CD4-positive, alpha-beta T cell treated with Interleukin-15 for 4 hours (primary cell): ENCODE measurements around the gene GNPAT.

Source experiments
- DNase-seq: peaks from one replicate; pipeline ENCODE4 v3.0.0-alpha.2; 2020; ENCODE audit warnings: low spot score

The GNPAT gene

DNA sequence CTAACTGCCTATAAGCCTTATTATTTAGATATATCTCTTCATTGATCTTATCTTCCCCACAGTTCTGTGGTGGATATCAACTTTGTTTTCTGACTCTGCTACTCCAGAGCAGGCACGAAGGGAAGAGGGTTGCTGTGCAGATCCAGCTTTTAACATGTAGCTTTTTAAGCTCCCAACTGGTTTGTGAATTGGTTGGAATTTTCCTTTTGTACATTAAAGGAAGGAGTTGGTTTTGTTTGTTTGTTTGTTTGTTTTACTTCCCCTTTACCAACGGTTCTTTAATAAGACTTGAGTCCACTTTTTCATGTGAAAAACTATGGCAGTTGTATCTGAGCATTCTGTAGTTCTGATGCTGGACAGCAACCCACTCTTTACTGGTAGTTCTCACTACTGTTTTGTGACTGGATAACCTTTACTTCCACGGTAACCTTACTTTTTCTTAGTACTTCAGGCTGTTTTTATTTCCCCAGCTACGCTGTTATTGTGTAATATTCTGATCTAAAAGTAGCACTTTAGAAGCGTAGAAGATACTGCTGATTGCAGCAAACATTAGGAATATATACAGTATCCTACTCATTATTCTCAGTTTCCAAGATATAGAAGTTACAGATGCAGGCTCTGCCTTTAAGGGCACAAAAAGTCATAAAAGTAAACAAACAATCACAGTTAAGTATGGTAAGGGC lies 1.6 kb downstream of the GNPAT start:
- no peak for DNase-seq

DNA sequence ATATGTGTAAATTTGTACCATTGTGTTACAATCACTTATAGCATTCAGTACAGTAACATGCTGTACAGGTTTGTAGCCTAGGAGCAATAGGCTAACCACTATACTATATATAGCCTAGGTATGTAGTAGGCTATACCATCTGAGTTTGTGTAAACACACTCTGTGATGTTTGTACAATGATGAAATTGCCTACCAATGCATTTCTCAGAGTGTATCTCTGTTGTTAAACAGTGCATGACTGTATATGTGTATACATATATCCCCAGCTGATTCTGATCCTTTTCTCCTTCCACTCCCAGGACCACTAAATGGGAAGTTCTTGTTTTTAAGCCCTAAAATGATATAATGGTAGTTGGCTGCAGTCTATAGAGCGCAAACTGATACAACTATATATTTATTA lies 7.8 kb downstream of the GNPAT start:
- no peak for DNase-seq

DNA sequence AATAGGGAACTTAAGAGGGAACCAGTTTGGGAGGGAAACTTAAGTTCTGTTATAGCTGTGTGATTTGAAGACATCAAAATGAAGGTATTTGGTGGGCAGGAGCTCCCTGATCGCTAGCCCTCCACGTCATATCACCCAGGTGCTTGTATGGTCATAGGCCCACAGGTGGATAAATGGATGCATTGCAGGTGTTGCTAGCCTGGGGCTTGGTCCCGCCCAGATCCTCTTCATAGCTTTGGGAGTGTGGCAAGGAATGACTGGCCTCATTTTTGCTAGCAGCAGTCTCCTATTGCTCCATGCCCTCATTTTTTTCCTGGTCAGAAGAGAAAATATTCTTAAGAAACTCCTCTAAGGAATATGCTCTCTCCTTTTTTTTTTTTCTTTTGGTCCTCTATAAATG lies 11.3 kb downstream of the GNPAT start:
- DNase-seq, result no peak

DNA sequence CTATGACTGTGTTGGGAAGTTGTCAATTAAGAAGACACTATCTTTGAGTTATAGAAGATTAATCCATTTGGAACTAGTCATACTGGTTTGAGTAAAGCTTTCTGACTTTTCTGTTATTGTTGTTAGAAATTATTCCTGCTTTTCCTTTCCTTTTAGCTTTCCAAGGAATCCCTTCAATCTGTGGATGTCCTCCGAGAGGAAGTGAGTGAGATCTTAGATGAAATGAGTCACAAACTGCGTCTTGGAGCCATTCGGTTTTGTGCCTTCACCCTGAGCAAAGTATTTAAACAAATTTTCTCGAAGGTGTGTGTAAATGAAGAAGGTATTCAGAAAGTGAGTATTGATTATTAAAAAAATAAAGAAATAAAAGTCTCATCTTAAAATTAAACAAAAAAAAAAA lies 19.3 kb downstream of the GNPAT start:
- no peak for DNase-seq

DNA sequence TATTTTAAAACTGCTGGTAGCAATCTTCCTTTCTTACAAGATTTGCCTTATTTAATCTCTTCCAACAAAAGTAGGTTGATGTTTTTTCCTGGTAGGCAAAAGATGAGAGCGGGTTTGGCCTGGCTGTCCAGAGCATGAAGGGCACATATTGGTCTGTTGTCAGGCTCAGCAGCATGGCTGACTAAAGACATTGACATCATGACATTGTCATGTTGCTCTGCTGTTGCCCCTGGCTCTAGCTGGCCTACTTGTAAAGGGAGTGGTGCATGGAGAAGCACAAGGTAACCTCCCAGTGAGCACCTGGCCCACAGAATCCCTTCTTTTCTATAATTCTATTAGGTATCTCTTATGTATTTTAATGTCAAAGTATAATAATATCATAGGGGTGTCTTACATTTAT lies 23.6 kb downstream of the GNPAT start:
- DNase-seq, result no peak

DNA sequence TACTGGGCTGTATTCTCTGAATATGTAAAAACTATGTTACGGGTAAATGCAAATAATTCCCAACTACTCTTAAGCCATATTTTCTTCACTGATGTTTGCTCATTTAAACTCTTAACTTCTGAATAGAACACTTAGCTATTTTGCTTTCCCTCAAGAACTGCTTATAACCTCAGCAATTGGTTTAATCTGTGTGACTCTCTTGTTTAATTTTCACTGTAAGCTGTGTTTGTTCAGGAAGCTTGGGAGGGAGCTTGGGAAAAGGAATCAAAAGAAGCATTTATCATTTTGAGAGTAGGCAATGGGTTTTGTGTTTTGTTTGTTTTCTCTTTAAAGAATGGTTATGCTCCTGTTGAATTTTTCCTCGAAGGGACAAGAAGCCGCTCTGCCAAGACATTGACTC lies 24.4 kb downstream of the GNPAT start:
- no peak for DNase-seq

DNA sequence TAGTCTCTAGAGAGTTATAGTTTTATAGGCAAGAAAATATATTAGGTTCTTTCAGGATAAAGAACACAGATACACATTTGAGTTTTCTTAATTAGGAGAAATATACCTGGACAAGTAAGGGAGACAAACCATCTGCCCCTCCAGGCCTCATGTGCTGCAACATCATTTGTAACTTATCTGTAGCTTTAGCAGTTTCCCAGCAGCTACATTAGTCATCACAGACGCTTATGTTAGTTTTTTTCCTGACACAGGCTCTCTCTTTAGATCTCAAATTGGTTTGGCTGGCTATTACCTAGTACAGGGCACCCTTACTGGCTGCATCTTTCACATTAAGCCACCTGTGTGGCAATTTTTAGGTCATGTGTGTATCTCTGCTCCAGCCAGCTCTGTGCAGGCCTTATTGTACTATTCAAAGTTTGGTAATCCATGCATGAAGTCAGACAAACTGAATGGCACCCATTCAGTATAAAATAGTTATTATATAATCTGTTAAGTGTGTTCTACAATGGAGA lies 25.9 kb downstream of the GNPAT start:
- no peak for DNase-seq

DNA sequence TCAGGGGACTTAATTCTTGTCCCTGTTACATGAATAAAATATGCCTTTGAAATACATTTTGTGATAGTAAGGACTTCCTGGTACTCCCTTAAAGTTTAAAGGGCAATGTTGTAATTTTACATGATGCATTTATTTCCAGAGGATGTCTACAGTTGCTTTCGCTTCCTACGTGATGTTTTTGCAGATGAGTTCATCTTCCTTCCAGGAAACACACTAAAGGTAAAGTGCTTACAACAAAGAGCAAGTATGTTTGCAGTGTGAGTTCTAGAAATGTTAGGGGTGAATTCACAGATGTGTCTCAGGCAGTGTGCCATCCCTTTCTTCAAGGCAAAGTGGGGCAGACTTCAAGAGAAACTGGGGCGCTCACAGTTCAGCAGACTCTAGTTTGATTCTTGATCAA lies 31.2 kb downstream of the GNPAT start:
- DNase-seq, result peak; percentile 6

DNA sequence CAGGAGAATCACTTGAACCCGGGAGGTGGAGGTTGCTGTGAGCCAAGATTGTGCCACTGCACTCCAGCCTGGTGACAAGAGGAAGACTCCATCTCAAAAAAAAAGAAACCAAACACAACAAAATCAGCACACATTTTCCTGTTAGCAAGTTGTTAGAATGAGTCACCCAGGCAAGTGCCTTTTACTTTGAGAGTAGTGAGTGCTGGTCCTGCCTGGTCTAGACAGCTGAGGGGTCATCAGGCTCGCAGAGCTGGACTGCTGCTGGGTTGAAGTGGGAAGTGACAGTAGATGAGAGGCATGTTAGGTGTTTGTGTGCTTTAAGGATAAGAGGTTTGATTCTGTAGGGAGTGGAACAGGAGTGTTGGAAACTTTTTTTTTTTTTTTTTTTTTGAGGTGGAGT lies 31.9 kb downstream of the GNPAT start:
- DNase-seq, result no peak

DNA sequence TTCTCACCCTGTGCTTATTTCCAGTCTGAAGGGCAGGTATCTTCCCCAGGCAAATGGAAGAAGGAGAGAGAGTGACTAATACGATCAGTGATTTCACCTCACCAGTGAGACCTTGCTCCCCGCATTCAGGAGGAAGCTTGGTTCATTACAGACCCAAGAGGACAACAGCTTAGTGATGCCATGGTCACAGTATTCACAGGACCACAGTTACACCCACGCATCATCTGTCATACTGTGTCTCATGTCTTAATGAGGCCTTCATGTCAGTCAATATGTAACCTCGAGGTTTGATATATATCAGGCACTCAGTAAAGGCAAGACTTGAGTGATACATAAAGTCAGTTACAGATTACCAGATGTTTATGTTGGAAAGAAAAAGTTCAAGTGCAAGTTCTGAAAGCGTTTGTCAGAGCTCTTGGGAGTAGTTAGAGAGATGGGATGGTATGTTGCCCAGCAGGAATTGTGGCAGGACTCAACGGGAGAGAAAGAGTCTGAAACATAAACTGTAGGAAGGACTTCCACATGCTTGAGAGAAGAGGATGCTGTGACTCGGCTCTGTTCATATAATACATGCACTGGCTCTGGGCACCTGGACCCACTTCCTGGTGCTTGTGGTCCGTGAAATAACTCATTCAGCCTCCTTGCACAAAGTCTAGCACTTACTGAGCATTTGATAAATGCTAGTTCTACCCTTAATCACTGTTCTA lies 33.3 kb downstream of the GNPAT start:
- no peak for DNase-seq

DNA sequence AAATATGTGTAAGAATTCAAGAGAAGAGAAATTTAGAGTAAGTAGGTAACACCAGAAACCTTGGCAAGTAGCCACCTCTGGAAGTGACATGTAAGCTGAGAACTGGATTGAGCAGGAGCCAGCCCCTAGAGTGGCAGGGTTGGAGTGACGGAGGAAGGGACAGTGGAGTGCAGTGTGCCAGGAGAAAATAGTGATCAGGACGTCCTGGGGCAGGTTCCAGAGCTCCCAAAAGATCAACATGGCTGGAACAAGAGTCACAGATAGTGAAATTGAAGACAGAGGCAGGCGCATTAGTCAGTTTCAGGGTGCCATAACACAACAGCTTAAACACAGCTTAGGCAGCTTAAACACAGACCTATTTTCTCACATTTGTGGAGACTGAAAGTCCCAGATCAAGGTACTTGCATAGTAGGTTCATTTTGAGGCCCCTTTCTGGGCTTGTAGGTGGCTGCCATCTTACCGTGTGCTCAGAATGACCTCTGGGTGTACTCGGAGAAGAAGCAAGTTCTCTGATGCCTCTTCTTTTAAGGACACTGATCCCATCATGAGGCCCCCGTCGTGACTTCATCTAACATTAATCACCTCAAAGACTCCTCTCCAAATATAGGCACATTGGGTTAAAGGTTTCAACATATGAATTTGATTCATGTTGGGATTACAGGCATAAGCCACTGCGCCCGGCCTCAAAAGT lies 37.2 kb downstream of the GNPAT start:
- no peak for DNase-seq

DNA sequence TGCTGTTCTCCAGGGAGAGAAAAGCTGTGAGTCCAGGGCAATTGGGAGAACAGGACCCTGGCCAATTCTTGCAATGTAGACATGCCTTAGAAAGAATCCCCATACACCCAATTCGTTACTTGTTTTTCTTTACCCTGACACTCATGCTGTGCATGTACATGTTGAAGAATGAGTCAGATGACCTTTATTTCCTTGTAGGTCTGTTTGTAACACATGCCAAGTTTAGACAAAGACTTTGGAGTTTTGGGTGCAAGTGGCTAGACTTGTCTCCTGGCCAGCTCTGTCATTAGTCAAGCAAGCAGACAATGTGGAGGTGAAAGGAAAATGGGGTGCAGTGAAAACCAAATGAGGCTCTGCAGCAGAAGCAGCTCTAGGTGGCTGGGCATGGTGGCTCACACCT lies 38.1 kb downstream of the GNPAT start:
- DNase-seq, result no peak

DNA sequence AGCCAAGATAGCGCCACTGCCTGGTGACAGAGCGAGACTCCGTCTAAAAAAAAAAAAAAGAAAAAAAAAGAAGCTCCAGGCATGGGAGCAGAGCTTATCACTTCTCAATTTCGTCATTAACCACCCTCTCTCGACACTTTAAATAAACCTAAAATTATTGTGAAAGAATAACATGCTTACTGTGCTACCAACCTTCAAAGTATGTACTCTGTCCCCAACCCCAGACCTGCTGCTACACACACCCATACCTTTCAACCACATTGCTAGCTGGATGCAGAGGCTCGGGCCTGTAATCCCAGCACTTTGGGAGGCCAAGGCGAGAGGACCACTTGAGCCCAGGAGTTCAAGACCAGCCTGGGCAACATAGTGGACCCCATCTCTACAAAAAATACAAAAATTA lies 38.7 kb downstream of the GNPAT start:
- no peak for DNase-seq

DNA sequence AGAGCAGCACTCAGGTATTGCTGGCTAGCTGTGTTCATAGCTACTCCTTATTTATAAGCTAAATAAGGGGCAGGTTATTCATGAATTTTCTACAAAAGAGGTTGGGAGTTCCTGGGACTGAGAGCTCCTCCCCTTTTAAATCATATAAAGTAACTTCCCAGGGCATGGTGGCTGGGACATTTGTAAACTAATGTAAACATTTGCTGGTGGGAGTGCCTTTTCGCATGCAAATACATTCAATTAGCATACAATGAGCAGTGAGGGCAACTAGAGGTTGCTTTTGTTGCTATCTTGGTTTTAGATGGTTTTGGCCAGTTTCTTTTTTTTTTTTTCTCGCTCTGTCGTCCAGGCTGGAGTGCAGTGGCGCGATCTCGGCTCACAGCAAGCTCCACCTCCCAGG lies 43.4 kb downstream of the GNPAT start:
- no peak for DNase-seq

DNA sequence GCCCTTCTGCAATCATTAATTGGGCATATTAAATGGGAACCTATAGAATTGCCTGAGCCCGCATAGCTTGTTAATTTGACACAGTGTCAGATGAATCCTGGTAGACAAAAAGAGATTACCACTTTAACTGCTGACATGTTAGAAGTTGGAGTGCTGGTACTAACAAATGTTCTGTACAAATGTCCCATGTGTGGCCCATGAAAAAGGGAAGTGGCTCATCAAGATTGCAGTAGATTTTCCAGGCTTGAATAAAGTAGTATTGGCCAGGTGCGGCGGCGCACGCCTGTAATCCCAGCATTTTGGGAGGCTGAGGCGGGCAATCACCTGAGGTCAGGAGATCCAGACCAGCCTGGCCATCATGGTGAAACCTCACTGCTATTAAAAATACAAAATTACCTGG lies 45.6 kb downstream of the GNPAT start:
- DNase-seq, result no peak

DNA sequence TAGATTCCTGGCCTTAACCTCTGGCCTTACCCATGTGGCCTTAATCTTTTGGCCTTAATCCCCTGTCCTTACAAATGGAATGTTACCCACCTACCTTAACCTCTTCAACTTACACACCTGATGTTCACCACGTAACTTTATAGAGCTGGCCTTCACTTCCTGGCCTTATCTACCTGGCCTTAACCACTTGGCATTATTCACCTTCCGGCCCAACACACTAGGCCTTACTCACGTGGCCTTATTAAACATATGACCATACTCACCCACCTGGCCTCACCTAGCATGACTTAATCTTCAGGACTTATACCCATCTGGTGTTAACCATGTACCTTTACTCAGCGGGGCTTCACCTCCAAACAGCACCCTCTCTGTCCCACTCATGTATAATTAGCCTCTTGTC lies 54.9 kb downstream of the GNPAT start:
- DNase-seq, result no peak

DNA sequence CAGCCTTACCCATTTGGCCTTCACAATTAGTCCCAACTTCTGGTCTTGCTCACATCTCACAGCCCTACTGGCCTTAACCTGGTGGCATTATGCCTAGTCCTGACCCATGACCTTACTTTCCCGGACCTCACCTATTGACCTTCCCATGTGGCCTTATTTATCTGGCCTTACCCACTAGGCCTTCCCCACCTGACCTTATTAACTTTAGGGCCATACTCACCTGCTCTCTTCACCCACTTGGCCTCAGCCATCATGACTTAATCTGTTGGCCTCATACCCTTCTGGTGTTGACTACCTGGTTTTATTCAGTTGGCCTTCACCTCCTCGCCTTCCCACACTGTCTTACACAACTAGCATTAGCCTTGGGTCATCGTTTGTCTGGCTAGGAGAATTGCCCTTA lies 61.0 kb downstream of the GNPAT start:
- no peak for DNase-seq

DNA sequence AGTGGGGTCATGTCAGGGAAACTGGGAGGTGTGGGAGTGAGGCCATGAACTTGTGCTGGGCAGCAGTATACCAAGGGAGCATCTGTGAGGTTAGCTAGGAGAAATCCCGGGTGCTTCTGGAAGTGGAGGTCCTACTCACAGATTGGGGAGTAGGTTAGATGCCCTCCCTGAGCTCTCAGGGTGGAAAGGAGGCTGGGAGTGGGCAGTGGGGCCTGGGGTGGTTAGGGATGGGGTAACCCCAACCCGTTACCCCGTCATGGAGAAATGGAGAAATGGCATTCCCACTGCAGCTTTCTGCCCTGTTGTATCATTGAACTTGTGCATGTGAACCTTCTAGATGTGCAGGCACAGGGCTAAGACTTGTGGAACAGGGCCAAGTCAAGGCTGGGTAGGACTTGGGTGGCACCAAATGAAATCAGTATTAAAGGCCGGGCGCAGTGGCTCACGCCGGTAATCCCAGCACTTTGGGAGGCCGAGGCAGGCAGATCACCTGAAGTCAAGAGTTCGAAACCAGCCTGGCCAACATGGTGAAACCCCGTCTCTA lies 69.5 kb downstream of the GNPAT start:
- no peak for DNase-seq

DNA sequence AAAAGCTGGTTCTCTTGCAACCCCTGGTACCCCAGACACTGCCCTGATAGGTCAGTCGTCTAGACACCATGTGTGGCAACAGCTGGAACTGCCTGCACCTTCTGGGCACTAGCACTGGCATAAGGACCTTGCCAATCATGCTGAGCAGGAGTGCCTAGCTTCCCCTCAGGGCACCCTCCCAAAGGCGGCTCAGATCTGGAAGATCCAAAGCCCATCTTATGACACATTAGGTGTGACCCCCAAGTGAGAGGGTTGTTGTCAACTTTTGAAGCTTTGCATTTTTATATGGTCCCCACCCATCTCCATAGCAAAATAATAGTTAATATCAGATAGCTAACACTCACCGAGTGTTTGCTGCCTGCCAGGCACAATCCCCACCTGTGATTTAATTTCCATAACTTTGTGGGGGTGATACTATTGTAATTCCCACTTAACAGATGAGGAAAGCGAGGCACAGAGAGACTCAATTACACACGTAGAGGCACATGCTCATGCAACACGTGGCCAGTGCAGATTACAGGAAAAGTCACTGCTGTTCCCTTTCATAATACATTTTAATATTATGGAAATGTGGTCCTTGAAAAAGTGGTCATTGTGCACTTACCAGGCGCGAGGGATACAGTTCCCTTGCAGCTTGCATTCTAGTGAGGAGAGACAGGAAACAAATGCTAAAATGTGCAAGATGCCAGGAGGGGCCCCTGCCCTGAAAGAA lies 70.9 kb downstream of the GNPAT start:
- no peak for DNase-seq

DNA sequence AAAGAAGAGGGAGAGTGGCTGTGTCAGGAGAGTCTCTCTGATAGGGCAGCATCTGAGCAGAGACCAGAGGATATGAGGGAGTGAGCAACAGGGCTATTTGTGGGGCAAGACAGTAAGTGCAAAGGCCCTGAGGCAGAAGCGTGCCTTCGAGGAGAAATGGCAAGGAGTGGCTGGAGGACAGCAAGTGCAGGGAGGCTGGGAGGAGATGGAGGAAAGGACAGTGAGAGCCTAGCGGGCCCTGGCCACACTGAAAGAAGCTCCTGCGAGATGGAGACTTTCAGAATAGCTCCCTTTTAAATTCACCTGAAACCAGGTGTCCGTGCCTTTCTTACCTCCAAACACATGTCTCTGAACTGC lies 71.4 kb downstream of the GNPAT start:
- DNase-seq, result no peak

DNA sequence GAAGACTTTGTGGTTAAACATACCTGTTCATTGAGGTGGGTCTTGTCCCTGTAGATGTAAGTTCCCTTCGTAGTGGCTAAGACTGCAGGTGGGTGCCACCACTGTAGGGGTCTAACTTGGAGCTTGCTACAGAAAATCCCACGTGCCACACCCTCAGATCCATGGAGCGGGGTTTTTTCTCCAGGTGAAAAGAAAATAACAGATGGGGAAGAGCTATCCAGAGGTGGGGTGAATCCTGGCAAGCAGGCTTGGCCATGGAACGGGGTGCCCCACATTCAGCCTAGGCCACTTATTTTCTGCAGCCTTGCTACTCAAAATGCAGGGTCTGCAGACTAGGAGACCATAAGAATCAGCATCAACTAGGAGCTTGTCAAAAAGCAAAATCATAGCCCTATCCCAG lies 72.6 kb downstream of the GNPAT start:
- no peak for DNase-seq

DNA sequence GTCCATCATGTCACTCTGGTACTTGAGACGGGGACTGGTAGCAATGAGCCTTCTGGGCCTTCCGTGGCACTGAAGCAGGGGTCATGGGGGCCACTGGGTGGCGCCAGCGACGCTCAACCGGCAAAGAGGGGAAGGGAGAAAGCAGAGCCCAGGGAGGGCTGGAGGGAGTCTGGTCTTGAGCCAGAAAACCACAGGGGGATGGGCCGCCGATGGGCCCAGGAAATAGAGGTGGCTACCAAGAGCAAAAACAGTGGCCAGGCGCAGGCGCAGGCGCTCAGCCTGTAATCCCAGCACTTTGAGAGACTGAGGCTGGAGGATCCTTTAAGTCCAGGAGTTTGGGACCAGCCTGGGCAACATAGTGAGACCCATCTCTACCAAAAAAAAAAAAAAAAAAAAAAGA lies 74.9 kb downstream of the GNPAT start:
- DNase-seq, result peak; percentile 27
